NCI-H226 (cell line): Measurements from ENCODE around the gene ERMARD.

Experiments used
- DNase-seq: peaks from one replicate; pipeline ENCODE4 v3.0.0-alpha.2; 2015

Gene ERMARD

GRCh38 chr6:169828176-169828575 lies 76.8 kb downstream of the ERMARD start:
- no peak for DNase-seq

GRCh38 chr6:169829786-169830185 lies 78.4 kb downstream of the ERMARD start:
- no peak for DNase-seq

- DNase-seq, result no peak
These were observed 79.5 kb downstream of the ERMARD start for GRCh38 chr6:169830876-169831275.
